CD4-positive, CD25-positive, alpha-beta regulatory T cell (primary cell): Measurements from ENCODE around the gene TMEM186. TPM values are rescaled to one million over a fixed set of nuclear protein-coding genes. Genes with fewer than 3 reads are reported as not detected.
"Not testable (repeated sequence)": the region's sequence is repeated elsewhere in the genome, so short reads cannot be mapped to it uniquely, and the experiment has no call there.

Experiments used
- ATAC-seq, 2 donors: fragments of 150-1000 bp; cut with Tn5 transposase; one replicate each; pipeline ENCODE4 v1.10.0; 2021; ENCODE audit warnings: low read depth in 2 of 2, moderate number of reproducible peaks in 2 of 2, moderate library complexity in 1 of 2
- DNase-seq, 3 donors: peaks; one replicate each; pipeline versions ENCODE4 v3.0.0 to v3.0.0-alpha.2; 2012 to 2022; ENCODE audit warnings: mixed read lengths in 1 of 3
- H3K27ac ChIP-seq: one replicate; pipeline ENCODE4 v1.7.0; 2013; ENCODE audit warnings: mild to moderate bottlenecking, low read length; ENCODE audit not compliant: insufficient read depth, poor library complexity, severe bottlenecking
- H3K27me3 ChIP-seq: one replicate; pipeline ENCODE4 v1.7.0; 2013; ENCODE audit warnings: low read length; ENCODE audit not compliant: control insufficient read depth, insufficient read depth
- H3K36me3 ChIP-seq: one replicate; pipeline ENCODE4 v1.7.0; 2013; ENCODE audit warnings: mild to moderate bottlenecking, low read length, moderate library complexity; ENCODE audit not compliant: control insufficient read depth, insufficient read depth
- H3K4me1 ChIP-seq: 2 replicates; pipeline ENCODE4 v1.7.0; 2013; ENCODE audit warnings: mild to moderate bottlenecking, low read length; ENCODE audit not compliant: insufficient read depth, control insufficient read depth, poor library complexity, severe bottlenecking
- H3K4me3 ChIP-seq: one replicate; pipeline ENCODE4 v1.7.0; 2013; ENCODE audit warnings: low read depth, mild to moderate bottlenecking, low read length, moderate library complexity
- H3K9me3 ChIP-seq, 2 experiments: 1 replicate in 1 of 2; 2 replicates in 1 of 2; pipeline ENCODE4 v1.7.0; 2013; ENCODE audit warnings: low read length in 2 of 2, mild to moderate bottlenecking in 1 of 2, moderate library complexity in 1 of 2; ENCODE audit not compliant: control insufficient read depth in 2 of 2
- H3K27ac Mint-ChIP-seq, 3 donors: one replicate each; pipeline ENCODE4 v1.8.0; 2020 to 2022; ENCODE audit warnings: mild to moderate bottlenecking in 3 of 3, mixed read lengths in 3 of 3, moderate library complexity in 2 of 3
- H3K27me3 Mint-ChIP-seq: one replicate; pipeline ENCODE4 v1.8.0; 2022; ENCODE audit warnings: mild to moderate bottlenecking, mixed read lengths
- H3K36me3 Mint-ChIP-seq: one replicate; pipeline ENCODE4 v1.8.0; 2020; ENCODE audit warnings: mixed read lengths
- H3K4me1 Mint-ChIP-seq, 4 donors: one replicate each; pipeline ENCODE4 v1.8.0; 2020 to 2022; ENCODE audit warnings: mixed read lengths in 4 of 4, mild to moderate bottlenecking in 1 of 4
- H3K4me3 Mint-ChIP-seq, 4 donors: one replicate each; pipeline ENCODE4 v1.8.0; 2020 to 2022; ENCODE audit warnings: mild to moderate bottlenecking in 4 of 4, mixed read lengths in 4 of 4, moderate library complexity in 3 of 4
- H3K9me3 Mint-ChIP-seq, 7 donors: one replicate each; pipeline ENCODE4 v1.8.0; 2020 to 2022; ENCODE audit warnings: mixed read lengths in 7 of 7, mild to moderate bottlenecking in 3 of 7, moderate library complexity in 2 of 7
- polyA plus RNA-seq, 4 donors: library from polyadenylated mRNA; unstranded; fragments of 300-500 nt; fragmentation: Illumina TruSeq; gene quantifications; one replicate each; pipeline ENCODE4 v1.2.3, GENCODE V29; 2021
- total RNA-seq: library from RNA; stranded (reverse); gene quantifications from one replicate; pipeline ENCODE4 v1.2.3, GENCODE V29; 2022

Gene TMEM186
- total and polyA plus RNA-seq, 5 donors from 2014 or later = 3.6 to 26.6 (median 20.0) TPM

DNA sequence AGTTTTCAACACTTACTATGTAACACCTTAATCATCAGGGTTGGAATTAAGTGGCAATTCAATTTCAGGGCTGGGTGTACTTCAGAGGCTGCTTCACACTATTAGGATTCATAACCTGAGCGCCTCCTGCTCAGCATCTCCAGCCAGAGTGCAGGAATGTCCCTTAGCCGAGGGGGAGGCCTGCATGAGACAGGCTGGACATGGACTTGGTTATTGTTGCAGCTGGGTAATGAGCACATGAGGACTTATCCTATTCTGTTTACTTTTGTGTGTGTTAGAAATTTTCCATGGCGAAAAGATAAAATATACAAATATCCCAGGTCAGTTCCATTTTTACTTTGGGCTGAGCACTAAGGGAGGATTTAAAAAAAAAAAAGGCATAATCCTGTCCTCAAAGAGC, 10.6 kb upstream of the TMEM186 start:
- Mint-ChIP-seq H3K27ac (no peak overlapping the region), H3K27me3 (no peaks in the 10 kb centered on the region), H3K4me3 (no peak overlapping the region), H3K4me1 (peaks cover 0 to 7% (median 1%) of the 10 kb centered on the region in 4 donors), H3K36me3 (peaks cover 49% of the 10 kb centered on the region), H3K9me3 (peaks cover 0 to 1% (median 0%) of the 10 kb centered on the region in 7 donors)
- Histone ChIP-seq H3K4me1 (no peaks in the 10 kb centered on the region), H3K27me3 (no peaks in the 10 kb centered on the region), H3K9me3 (no peaks in the 10 kb centered on the region), H3K27ac (no peak overlapping the region), H3K4me3 (no peak overlapping the region), H3K36me3 (peaks cover 91% of the 10 kb centered on the region)
- DNase-seq (no peak), ATAC-seq (no peak)

DNA sequence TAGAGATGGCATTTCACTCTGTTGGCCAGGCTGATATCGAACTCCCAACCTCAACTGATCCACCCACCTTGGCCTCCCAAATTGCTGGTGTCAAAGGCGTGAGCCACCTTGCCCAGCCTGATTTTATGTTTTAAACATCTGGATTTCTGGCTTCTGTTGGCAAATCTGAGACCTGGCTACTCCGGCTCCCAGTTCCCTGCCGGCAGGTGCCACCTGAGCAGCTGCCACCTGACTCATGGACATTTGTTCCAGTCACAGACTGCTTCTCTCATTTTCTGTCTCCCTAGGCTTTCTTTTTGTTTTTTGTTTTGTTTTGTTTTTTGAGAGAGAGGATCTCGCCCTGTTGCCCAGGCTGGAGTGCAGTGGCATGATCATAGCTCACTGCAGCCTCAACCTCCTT, 9.8 kb upstream of the TMEM186 start:
- no peaks in the 10 kb centered on the region for H3K27me3 ChIP-seq
- Mint-ChIP-seq H3K4me1 (peaks cover 0 to 10% (median 1%) of the 10 kb centered on the region in 4 donors), H3K36me3 (peaks cover 45% of the 10 kb centered on the region), H3K4me3 (no peak overlapping the region), H3K9me3 (peaks cover 0 to 1% (median 0%) of the 10 kb centered on the region in 7 donors), H3K27ac (peak overlapping the region in 1 of 3 donors; percentile 60), H3K27me3 (no peaks in the 10 kb centered on the region)
- H3K36me3 ChIP-seq = peaks cover 90% of the 10 kb centered on the region
- no peaks in the 10 kb centered on the region for H3K4me1 ChIP-seq
- DNase-seq (no peak), ATAC-seq (no peak)
- no peak overlapping the region for H3K4me3 ChIP-seq
- H3K27ac ChIP-seq = no peak overlapping the region
- no peaks in the 10 kb centered on the region for H3K9me3 ChIP-seq

DNA sequence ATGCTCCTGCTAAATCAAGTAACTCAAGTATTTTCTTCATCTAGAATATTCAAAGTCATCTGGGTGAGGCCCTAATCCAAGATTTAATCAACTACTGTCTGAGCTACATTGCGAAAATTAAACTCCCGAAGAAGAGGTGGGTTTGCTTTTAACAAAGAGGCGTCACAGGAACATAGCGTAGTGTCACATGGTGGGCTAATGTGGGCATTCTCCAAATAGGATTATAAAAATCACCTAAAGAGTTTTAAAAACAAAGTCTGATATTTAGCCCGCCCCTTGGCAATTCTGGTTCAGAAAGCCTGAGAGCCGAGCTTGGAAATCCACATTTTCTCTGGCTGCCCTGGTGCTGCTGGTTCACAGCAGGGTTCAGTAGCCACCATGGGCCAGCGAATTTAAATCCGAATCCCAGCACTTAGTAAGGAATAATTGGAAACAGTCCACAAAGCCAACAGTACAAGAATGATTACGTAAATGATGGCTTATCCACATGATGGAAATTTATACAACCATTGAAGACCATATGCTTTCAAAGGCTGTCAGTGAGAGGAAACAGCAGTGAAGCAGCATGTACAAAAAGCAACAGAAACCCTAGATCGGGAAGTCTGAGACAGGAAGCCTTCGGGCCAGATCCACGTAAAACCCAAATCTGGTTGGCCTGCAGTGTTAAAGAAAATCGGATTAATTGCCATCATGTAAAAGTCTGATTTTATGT, 9.0 kb upstream of the TMEM186 start:
- Mint-ChIP-seq H3K36me3 (peaks cover 46% of the 10 kb centered on the region), H3K27ac (no peak overlapping the region), H3K4me1 (peaks cover 0 to 15% (median 7%) of the 10 kb centered on the region in 4 donors), H3K27me3 (no peaks in the 10 kb centered on the region), H3K4me3 (peak overlapping the region in 1 of 4 donors; percentile 15), H3K9me3 (peaks cover 0 to 1% (median 0%) of the 10 kb centered on the region in 7 donors)
- H3K4me1 ChIP-seq = no peaks in the 10 kb centered on the region
- ATAC-seq = no peak
- H3K27me3 ChIP-seq = no peaks in the 10 kb centered on the region
- H3K27ac ChIP-seq = no peak overlapping the region
- H3K36me3 ChIP-seq = peaks cover 91% of the 10 kb centered on the region
- no peak overlapping the region for H3K4me3 ChIP-seq
- no peaks in the 10 kb centered on the region for H3K9me3 ChIP-seq
- DNase-seq = no peak

DNA sequence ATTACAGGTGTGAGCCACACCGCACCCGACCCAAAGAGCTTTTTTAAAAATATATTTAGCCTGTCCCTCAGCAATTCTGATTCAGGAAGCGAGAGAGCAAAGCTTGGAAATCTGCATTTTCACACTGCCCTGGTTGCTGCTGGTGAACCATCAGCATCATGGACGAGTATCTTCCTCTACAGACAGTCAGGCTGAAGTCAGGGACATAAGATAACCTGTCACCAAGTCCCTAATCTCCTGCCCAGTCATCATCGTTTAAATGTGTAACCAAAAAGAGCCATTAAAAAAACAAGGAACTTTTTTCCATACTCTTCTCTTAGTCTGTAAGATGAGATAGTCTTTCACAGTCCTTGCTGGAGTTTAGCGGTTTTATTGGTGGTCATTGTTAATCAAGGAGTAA, 6.9 kb upstream of the TMEM186 start:
- Mint-ChIP-seq H3K36me3 (peaks cover 45% of the 10 kb centered on the region), H3K27me3 (no peaks in the 10 kb centered on the region), H3K4me1 (peaks cover under 1 to 27% (median 13%) of the 10 kb centered on the region in 4 donors), H3K4me3 (no peak overlapping the region), H3K27ac (no peak overlapping the region), H3K9me3 (no peaks in the 10 kb centered on the region)
- H3K4me3 ChIP-seq = no peak overlapping the region
- H3K27ac ChIP-seq = no peak overlapping the region
- ATAC-seq = no peak
- H3K27me3 ChIP-seq = no peaks in the 10 kb centered on the region
- H3K36me3 ChIP-seq = peaks cover 77% of the 10 kb centered on the region
- peaks cover 7% of the 10 kb centered on the region for H3K4me1 ChIP-seq
- H3K9me3 ChIP-seq = no peaks in the 10 kb centered on the region
- no peak for DNase-seq

DNA sequence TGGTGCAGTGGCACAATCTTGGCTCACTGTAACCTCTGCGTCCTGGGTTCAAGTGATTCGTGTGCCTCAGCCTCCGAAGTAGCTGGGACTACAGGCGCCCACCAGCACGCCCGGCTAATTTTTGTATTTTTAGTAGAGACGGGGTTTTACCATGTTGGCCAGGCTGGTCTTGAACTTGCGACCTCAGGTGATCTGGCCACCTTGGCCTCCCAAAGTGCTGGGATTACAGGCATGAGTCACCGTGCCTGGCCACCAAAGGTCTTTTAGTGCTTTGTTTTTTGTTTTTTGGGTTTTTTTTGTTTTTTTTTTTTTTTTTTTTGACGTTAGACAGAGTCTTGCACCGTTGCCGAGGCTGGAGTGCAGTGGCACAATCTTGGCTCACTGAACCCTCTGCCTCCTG, 6.3 kb upstream of the TMEM186 start:
- Histone ChIP-seq H3K4me1 (peaks cover 13% of the 10 kb centered on the region), H3K36me3 (peaks cover 72% of the 10 kb centered on the region)
- Mint-ChIP-seq H3K4me1 (peaks cover 6 to 32% (median 17%) of the 10 kb centered on the region in 4 donors), H3K36me3 (peaks cover 45% of the 10 kb centered on the region)
- not testable (repeated sequence) for H3K27ac ChIP-seq, H3K4me3 Mint-ChIP-seq, H3K27me3 Mint-ChIP-seq, H3K27me3 ChIP-seq, H3K27ac Mint-ChIP-seq, H3K4me3 ChIP-seq, H3K9me3 ChIP-seq, H3K9me3 Mint-ChIP-seq, DNase-seq, ATAC-seq

DNA sequence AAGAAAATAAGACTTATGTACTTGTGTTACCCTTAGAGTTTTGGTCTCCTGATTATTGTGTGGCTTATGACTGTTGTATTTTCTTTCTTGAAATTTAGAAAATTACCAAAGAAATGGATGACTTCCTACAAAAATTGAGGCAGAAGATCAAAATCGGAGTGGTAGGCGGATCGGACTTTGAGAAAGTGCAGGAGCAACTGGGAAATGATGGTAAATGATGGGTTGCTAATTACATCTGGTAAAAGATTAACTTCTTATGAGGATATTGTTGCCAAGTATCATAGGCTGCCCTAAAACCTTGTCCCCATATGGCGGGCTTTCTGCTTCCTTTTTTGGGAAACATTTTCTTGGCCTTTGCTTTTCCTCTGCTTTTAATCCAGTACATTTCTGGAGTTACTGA, 4.3 kb upstream of the TMEM186 start:
- peaks cover 8 to 52% (median 30%) of the 10 kb centered on the region in 4 donors for H3K4me1 Mint-ChIP-seq
- no peaks in the 10 kb centered on the region for H3K9me3 Mint-ChIP-seq
- Histone ChIP-seq H3K4me1 (peaks cover 30% of the 10 kb centered on the region), H3K36me3 (peaks cover 51% of the 10 kb centered on the region), H3K27me3 (no peaks in the 10 kb centered on the region), H3K27ac (no peak overlapping the region), H3K9me3 (no peaks in the 10 kb centered on the region), H3K4me3 (no peak overlapping the region)
- no peaks in the 10 kb centered on the region for H3K27me3 Mint-ChIP-seq
- H3K4me3 Mint-ChIP-seq = peak overlapping the region in 2 of 4 donors; percentile 20 to 87
- ATAC-seq (no peak), DNase-seq (no peak)
- no peak overlapping the region for H3K27ac Mint-ChIP-seq
- peaks cover 31% of the 10 kb centered on the region for H3K36me3 Mint-ChIP-seq

DNA sequence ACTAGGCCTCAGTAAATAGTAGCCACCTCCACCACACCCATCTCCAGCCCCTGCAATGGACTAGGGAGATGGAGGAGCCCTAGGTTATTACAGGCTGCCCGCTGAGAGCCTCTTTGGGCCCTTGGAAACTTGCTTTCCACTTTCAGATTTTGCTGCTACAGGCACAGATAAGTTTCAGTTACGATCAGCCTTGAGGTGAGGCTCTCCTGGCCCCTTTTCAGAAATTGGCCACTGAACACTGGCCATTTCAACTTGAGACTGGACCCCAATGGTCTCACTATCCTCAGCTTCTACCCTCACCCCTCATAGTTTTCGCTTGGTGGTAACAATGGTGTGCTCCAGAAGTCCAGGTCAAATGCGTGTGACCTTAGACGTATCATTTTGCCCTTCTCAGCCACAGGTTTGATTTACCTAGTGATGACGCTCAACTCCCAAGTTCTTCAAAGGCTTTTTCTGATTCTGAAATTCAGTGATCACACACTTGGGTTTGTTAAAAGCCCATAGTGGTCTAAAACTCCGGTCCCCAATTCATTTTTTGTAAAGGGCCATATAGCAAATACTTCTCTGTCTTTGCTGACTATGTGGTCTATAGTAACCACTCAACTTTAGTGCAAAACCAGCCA, 1.2 kb upstream of the TMEM186 start:
- Mint-ChIP-seq H3K27me3 (no peaks in the 10 kb centered on the region), H3K36me3 (peaks cover 14% of the 10 kb centered on the region), H3K27ac (peak overlapping the region; percentile 88 to 94 (median 94)), H3K4me1 (peaks cover 8 to 69% (median 36%) of the 10 kb centered on the region in 4 donors), H3K4me3 (peak overlapping the region; percentile 92 to 98 (median 96)), H3K9me3 (no peaks in the 10 kb centered on the region)
- peaks cover 36% of the 10 kb centered on the region for H3K4me1 ChIP-seq
- no peaks in the 10 kb centered on the region for H3K27me3 ChIP-seq
- DNase-seq = peak in 1 of 3 donors; percentile 7
- H3K27ac ChIP-seq = peak overlapping the region; percentile 83
- peaks cover 26% of the 10 kb centered on the region for H3K36me3 ChIP-seq
- ATAC-seq = no peak
- no peaks in the 10 kb centered on the region for H3K9me3 ChIP-seq
- peak overlapping the region; percentile 94 for H3K4me3 ChIP-seq
